ENCODE measurements around the gene NPHP1.
"Not testable (repeated sequence)": the region's sequence is repeated elsewhere in the genome, so short reads cannot be mapped to it uniquely, and the experiment has no call there.

DNA sequence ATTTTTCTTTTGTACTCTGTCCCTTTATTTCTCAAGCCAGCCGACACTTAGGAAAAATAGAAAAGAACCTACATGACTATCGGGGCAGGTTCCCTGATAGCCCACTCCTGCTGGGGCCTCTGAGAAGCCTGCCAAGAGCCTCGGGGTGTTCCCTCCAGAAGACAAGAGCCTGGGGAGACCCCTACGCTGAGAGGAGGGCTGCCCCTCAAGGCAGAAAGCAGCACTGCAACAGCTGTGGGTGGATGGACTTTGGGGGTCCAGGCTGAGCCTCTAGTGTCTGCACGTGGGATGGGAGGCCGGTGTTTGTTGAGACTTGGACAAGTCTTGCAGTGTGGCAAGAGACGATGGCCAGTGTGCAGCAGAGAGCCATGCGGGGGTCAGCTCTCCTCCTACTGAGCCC, 121.7 kb downstream of the NPHP1 start:
- TF ChIP-seq, protein P1, sequence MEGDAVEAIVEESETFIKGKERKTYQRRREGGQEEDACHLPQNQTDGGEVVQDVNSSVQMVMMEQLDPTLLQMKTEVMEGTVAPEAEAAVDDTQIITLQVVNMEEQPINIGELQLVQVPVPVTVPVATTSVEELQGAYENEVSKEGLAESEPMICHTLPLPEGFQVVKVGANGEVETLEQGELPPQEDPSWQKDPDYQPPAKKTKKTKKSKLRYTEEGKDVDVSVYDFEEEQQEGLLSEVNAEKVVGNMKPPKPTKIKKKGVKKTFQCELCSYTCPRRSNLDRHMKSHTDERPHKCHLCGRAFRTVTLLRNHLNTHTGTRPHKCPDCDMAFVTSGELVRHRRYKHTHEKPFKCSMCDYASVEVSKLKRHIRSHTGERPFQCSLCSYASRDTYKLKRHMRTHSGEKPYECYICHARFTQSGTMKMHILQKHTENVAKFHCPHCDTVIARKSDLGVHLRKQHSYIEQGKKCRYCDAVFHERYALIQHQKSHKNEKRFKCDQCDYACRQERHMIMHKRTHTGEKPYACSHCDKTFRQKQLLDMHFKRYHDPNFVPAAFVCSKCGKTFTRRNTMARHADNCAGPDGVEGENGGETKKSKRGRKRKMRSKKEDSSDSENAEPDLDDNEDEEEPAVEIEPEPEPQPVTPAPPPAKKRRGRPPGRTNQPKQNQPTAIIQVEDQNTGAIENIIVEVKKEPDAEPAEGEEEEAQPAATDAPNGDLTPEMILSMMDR (IDR thresholded peaks at IDR 0.05; ENCODE audit: low read depth, low read length) = not testable (repeated sequence)
- TF ChIP-seq, protein P2, sequence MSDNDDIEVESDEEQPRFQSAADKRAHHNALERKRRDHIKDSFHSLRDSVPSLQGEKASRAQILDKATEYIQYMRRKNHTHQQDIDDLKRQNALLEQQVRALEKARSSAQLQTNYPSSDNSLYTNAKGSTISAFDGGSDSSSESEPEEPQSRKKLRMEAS (IDR thresholded peaks at IDR 0.05; ENCODE audit: low read depth, low read length) = not testable (repeated sequence)
- not testable (repeated sequence) for TF ChIP-seq POLR2A (IDR thresholded peaks at IDR 0.05; ENCODE audit: extremely low read depth, insufficient read length); MYC (IDR thresholded peaks at IDR 0.05; ENCODE audit: low read depth, low read length)

All from NB4 (cell line).